Subcutaneous abdominal adipose tissue (tissue), 5 donors: ENCODE results near the gene SPOCK3.

Source experiments
- H3K27ac ChIP-seq: one replicate; pipeline ENCODE4 v1.7.0; 2013; ENCODE audit warnings: low read depth, mild to moderate bottlenecking, inconsistent platforms, low read length, moderate library complexity
- H3K27me3 ChIP-seq, 5 donors: one replicate each; pipeline ENCODE4 v1.7.0; 2013; ENCODE audit warnings: low read length in 5 of 5, inconsistent platforms in 1 of 5; ENCODE audit not compliant: control insufficient read depth in 5 of 5, insufficient read depth in 4 of 5
- H3K36me3 ChIP-seq, 5 donors: one replicate each; pipeline ENCODE4 v1.7.0; 2013; ENCODE audit warnings: low read length in 5 of 5; ENCODE audit not compliant: control insufficient read depth in 5 of 5, insufficient read depth in 5 of 5
- H3K4me1 ChIP-seq, 5 donors: one replicate each; pipeline ENCODE4 v1.7.0; 2013; ENCODE audit warnings: low read length in 5 of 5, mild to moderate bottlenecking in 3 of 5, moderate library complexity in 1 of 5; ENCODE audit not compliant: control insufficient read depth in 5 of 5, insufficient read depth in 5 of 5
- H3K4me3 ChIP-seq, 5 donors: one replicate each; pipeline ENCODE4 v1.7.0; 2013; ENCODE audit warnings: low read length in 5 of 5, low read depth in 1 of 5
- H3K9ac ChIP-seq, 5 donors: one replicate each; pipeline ENCODE4 v1.7.0; 2013; ENCODE audit warnings: low read length in 5 of 5, mild to moderate bottlenecking in 4 of 5, moderate library complexity in 3 of 5
- H3K9me3 ChIP-seq, 5 donors: one replicate each; pipeline ENCODE4 v1.7.0; 2013; ENCODE audit warnings: low read length in 5 of 5; ENCODE audit not compliant: control insufficient read depth in 5 of 5
- donor health status: healthy.
- donor health status: healthy.
- donor health status: healthy.
- donor health status: healthy.
- donor health status: healthy.

SPOCK3 gene

DNA sequence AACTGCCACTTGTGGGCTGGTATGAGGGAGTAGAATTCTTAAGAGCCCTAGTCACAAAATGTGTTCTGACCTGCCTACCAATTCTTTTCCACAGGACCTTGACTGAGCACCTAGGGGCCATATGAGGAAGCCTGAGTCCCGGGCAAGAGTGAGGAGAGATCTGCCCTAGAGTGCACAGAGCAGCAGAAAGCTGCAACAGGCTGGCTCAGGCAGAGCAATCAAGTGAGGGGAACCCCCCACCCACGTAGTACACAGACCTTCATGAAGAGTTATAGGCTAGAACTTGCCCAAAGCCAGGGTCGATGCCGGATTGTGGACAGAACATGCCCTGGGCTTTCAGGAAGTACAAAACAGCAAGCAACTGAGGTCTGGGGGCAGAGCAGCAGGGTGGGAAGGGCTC lies 117.0 kb downstream of the SPOCK3 start:
- H3K9ac ChIP-seq = no peak overlapping the region
- no peak overlapping the region for H3K27ac ChIP-seq
- H3K4me3 ChIP-seq = no peak overlapping the region
- no peaks in the 10 kb centered on the region for H3K9me3 ChIP-seq
- H3K27me3 ChIP-seq = no peaks in the 10 kb centered on the region
- no peaks in the 10 kb centered on the region for H3K36me3 ChIP-seq
- H3K4me1 ChIP-seq = no peaks in the 10 kb centered on the region

DNA sequence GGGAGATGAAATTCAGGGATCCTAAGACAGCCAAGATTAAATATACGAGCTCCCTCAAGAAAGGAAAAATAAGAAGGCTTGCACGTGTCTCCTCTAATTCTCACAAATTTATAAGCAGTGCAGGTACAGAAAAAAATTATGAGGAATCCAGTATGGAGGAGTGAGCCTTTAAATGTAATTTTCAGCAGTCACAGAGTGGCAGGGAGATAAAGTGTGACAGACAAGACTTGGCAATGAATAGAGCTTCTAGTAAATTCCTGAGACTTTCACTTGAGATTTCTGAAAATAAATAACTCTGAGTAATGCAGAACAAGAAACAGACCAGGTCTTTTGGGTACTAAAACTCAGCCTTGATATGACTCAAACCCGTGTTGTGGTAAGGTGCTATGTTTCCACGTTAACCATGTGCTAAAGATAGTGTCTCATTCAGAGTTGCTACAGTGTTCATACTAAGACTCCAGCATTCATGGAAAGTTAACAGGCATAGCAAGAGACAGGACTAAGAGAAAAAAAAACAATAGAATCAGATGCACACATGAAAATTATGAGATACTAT lies 119.8 kb downstream of the SPOCK3 start:
- no peaks in the 10 kb centered on the region for H3K27me3 ChIP-seq
- no peaks in the 10 kb centered on the region for H3K9me3 ChIP-seq
- no peak overlapping the region for H3K27ac ChIP-seq
- no peak overlapping the region for H3K9ac ChIP-seq
- no peaks in the 10 kb centered on the region for H3K4me1 ChIP-seq
- no peaks in the 10 kb centered on the region for H3K36me3 ChIP-seq
- H3K4me3 ChIP-seq = no peak overlapping the region

DNA sequence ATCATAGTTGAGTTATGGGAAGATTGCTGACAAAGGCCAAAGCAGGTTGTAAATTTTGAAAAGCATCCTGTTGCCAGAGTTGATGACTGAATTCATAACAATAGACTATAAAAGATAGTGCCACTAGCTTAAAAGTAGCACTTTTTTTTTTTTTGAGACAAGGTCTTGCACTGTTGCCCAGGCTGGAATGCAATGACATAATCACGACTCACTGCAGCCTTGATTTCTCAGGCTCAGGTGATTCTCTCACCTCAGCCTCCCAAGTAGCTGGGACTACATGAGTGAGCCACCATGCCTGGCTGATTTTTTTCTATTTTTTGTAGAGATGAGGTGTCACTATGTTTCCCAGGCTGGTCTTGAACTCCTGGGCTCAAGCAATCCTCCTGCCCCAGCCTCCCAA lies 122.7 kb downstream of the SPOCK3 start:
- H3K4me3 ChIP-seq = no peak overlapping the region

DNA sequence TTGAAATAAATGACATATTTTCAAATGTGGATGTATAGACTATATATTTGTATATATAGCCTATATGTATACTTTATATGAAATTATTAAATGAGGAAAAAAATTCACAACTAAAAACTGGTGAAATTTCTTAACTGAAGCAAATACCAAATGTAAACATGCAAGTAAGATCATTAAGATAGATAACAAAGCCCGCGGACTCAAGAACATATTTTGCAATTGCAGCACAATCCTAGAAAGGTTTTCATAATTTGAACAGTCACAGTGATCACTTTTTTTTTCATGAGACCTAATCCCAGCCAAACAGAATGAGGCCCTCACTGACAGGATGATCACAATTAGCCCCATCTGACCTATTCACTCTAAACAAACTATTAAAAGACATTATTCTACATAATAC lies 123.2 kb downstream of the SPOCK3 start:
- Histone ChIP-seq H3K27ac (no peak overlapping the region), H3K36me3 (no peaks in the 10 kb centered on the region), H3K9me3 (no peaks in the 10 kb centered on the region), H3K4me3 (no peak overlapping the region), H3K4me1 (no peaks in the 10 kb centered on the region), H3K9ac (no peak overlapping the region), H3K27me3 (no peaks in the 10 kb centered on the region)

More for the DNA sequence above, 122.7 kb downstream of the SPOCK3 start:
- Histone ChIP-seq H3K27me3 (no peaks in the 10 kb centered on the region), H3K36me3 (no peaks in the 10 kb centered on the region), H3K9me3 (no peaks in the 10 kb centered on the region), H3K9ac (no peak overlapping the region), H3K4me1 (no peaks in the 10 kb centered on the region), H3K27ac (no peak overlapping the region)

DNA sequence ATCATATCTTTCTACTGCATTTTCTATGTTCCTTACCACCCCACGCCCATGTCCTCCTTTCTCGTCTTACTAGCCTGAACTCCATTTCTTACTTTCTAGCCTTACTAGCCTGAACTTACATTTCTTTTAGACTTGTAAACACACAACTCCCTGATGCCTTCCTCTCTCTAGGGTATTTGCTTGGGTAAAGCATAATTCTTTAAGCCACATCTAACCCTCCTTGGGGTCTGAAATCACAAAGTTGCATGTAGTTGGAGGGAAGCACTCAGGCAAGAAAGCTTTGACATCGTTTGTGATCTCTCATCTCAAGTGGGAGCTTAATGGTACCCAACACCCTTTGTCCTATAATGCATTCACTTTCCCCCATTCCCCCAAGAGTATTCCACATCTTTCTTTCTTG lies 124.4 kb downstream of the SPOCK3 start:
- Histone ChIP-seq H3K9ac (no peak overlapping the region), H3K4me1 (no peaks in the 10 kb centered on the region), H3K36me3 (no peaks in the 10 kb centered on the region), H3K27ac (no peak overlapping the region), H3K27me3 (no peaks in the 10 kb centered on the region), H3K9me3 (no peaks in the 10 kb centered on the region), H3K4me3 (no peak overlapping the region)

DNA sequence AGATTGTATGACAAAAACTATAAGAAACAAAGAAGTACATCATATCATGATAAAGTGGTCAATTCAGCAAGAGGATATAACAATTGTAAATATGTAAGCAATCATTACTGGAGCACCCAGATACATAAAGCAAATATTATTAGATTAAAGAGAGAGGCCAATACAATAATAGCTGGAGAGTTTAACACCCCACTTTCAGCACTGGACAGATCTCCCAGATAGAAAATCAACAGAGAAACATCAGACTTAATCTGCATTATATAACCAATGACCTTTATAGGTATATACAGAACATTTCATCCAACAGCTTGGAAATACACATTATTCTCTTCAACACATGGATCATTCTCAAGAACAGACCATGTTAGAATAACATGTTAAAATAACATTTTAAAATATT lies 128.4 kb downstream of the SPOCK3 start:
- H3K9me3 ChIP-seq = peaks cover 0 to 4% (median 0%) of the 10 kb centered on the region in 5 donors
- H3K9ac ChIP-seq = no peak overlapping the region
- H3K36me3 ChIP-seq = no peaks in the 10 kb centered on the region
- no peaks in the 10 kb centered on the region for H3K27me3 ChIP-seq
- H3K4me3 ChIP-seq = no peak overlapping the region
- H3K4me1 ChIP-seq = no peaks in the 10 kb centered on the region
- no peak overlapping the region for H3K27ac ChIP-seq

DNA sequence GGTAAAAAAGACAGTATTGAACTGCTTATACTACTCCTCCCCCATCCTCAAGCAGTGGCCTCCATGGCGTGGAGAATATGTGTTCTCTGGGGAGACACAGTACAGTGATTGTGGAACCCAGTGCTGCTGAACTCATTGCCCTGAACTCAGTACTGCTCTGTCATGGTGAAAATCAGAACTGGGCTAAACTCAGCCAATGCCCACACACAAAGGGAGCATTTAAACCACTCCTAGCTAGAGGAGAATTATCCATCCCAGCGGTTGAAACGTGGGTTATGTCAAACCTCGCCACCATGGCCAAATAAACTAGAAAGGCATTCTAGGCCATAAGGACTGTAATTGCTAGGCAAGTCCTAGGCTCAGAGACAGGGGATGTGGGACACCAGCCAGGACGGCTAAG lies 131.8 kb downstream of the SPOCK3 start:
- peaks cover 0 to 4% (median 0%) of the 10 kb centered on the region in 5 donors for H3K9me3 ChIP-seq
- H3K9ac ChIP-seq = no peak overlapping the region
- no peaks in the 10 kb centered on the region for H3K27me3 ChIP-seq
- no peak overlapping the region for H3K27ac ChIP-seq
- no peaks in the 10 kb centered on the region for H3K4me1 ChIP-seq
- no peaks in the 10 kb centered on the region for H3K36me3 ChIP-seq
- no peak overlapping the region for H3K4me3 ChIP-seq

DNA sequence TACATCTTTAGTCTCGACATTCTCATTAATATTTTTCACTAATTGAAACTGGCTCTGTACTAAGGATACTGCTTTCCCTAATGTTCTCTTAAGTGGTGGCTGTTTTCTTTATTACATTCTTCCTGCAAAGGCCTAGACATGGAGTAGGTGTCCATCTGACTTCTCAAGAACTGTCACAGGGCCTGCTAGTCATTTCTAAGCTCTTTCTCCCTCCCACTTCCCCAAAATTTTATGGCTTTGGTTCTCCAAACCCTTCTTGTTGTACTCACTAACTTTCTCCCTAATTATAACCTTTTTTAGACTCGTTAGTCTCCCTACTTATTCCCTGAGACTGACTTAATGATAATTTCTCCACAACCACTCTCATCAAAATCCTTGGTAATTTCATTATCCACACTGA lies 133.3 kb downstream of the SPOCK3 start:
- H3K4me1 ChIP-seq = no peaks in the 10 kb centered on the region
- H3K9me3 ChIP-seq = peaks cover 0 to 4% (median 0%) of the 10 kb centered on the region in 5 donors
- no peak overlapping the region for H3K9ac ChIP-seq
- H3K4me3 ChIP-seq = no peak overlapping the region
- H3K27ac ChIP-seq = no peak overlapping the region
- H3K27me3 ChIP-seq = no peaks in the 10 kb centered on the region
- H3K36me3 ChIP-seq = no peaks in the 10 kb centered on the region

DNA sequence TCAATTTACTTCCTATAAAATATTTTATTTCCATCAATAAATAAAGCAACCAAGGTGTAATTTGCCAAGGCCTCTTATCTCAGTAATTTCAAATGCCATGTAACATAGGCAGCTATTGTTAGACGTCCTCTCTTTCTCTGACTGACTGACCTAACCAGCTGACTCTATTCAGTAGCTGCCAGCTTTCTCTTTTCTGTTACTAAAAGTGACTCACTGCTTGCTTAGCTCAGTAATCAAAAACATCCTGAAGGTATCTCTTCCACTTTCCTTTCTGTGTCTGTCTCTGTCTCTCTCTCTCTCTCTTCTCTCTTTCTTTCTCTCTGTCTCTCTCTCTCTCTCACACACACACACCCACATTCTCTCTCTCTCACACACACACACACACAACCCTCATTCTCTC lies 134.2 kb downstream of the SPOCK3 start:
- no peak overlapping the region for H3K27ac ChIP-seq
- H3K9ac ChIP-seq = no peak overlapping the region
- no peak overlapping the region for H3K4me3 ChIP-seq
- no peaks in the 10 kb centered on the region for H3K4me1 ChIP-seq
- H3K36me3 ChIP-seq = no peaks in the 10 kb centered on the region
- H3K27me3 ChIP-seq = no peaks in the 10 kb centered on the region
- H3K9me3 ChIP-seq = peaks cover 0 to 4% (median 0%) of the 10 kb centered on the region in 5 donors

DNA sequence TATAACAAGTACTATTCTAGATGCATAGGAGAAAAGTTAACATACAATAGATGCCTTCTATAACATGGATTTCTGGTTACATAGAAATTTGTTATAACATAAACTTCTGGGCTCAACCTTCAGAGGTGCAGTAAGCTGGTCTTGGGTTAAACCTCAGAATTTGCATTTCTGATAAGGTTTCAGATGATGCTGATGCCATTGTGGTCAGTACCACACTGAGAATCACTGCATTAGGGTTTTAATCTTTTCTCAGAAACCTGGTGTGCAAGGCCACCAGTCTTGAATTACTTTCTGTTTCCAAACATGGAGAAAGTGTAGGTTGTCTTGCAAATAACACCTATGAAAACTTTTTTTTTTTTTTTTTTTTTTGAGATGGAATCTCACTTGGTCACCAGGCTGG lies 146.2 kb downstream of the SPOCK3 start:
- H3K27me3 ChIP-seq = no peaks in the 10 kb centered on the region
- H3K36me3 ChIP-seq = no peaks in the 10 kb centered on the region
- no peak overlapping the region for H3K9ac ChIP-seq
- H3K4me1 ChIP-seq = no peaks in the 10 kb centered on the region
- H3K27ac ChIP-seq = no peak overlapping the region
- H3K9me3 ChIP-seq = no peaks in the 10 kb centered on the region
- H3K4me3 ChIP-seq = no peak overlapping the region

DNA sequence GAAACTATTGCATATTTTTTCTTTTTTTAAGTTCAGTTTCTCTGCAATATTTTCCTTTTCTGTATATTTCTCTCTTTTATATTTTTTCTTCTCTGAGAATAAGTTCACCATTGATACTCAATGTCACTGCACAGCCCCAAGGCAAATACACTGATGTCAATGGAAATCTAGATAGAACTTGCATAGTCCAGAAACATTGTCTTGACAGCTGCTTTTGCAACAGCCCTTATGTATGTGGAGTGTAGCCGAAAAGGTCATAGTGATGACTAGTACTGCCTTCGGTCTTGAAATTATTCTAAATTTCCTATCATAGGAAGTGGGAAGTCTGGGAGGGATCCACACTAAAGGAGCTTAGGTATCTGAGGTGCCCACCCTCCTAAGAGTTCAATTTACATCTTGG lies 150.0 kb downstream of the SPOCK3 start:
- no peaks in the 10 kb centered on the region for H3K9me3 ChIP-seq
- H3K9ac ChIP-seq = no peak overlapping the region
- no peaks in the 10 kb centered on the region for H3K27me3 ChIP-seq
- no peaks in the 10 kb centered on the region for H3K4me1 ChIP-seq
- no peak overlapping the region for H3K4me3 ChIP-seq
- no peaks in the 10 kb centered on the region for H3K36me3 ChIP-seq
- no peak overlapping the region for H3K27ac ChIP-seq
